MM.1S (cell line): ENCODE data around the gene TNFRSF4.

ENCODE experiments used
- DNase-seq: peaks from one replicate; pipeline ENCODE4 v3.0.0-alpha.2; 2015
- H2AFZ ChIP-seq: fragments of 300-600 bp; sonication (generic); 2 replicates; pipeline ENCODE4 v1.6.0; 2016; ENCODE audit warnings: antibody characterized with exemption, low read length
- H3F3A ChIP-seq: fragments of 300-600 bp; sonication (generic); 2 replicates; pipeline ENCODE4 v1.6.1; 2016; ENCODE audit warnings: mild to moderate bottlenecking, antibody characterized with exemption, low read length, moderate library complexity, mixed read lengths; ENCODE audit not compliant: insufficient read depth
- H3K27ac ChIP-seq: fragments of 300-600 bp; sonication (generic); 2 replicates; pipeline ENCODE4 v1.5.1; 2016; ENCODE audit warnings: mild to moderate bottlenecking, low read length
- H3K27me3 ChIP-seq: fragments of 300-600 bp; sonication (generic); replicated peaks from 2 replicates; pipeline ENCODE4 v1.6.0; 2016; ENCODE audit warnings: low read length; ENCODE audit not compliant: insufficient read depth
- H3K36me3 ChIP-seq: fragments of 300-600 bp; sonication (generic); replicated peaks from 2 replicates; pipeline ENCODE4 v1.6.1; 2016; ENCODE audit warnings: mild to moderate bottlenecking, low read length, mixed read lengths; ENCODE audit not compliant: insufficient read depth
- H3K4me1 ChIP-seq: fragments of 300-600 bp; sonication (generic); 2 replicates; pipeline ENCODE4 v1.6.1; 2016; ENCODE audit warnings: low read length, mixed read lengths
- H3K4me2 ChIP-seq: fragments of 300-600 bp; sonication (generic); 2 replicates; pipeline ENCODE4 v1.6.0; 2016; ENCODE audit warnings: low read depth, low read length
- H3K4me3 ChIP-seq: fragments of 300-600 bp; sonication (generic); 2 replicates; pipeline ENCODE4 v1.5.1; 2016; ENCODE audit warnings: low read length, mixed read lengths
- H3K79me2 ChIP-seq: fragments of 300-600 bp; sonication (generic); 2 replicates; pipeline ENCODE4 v1.6.1; 2016; ENCODE audit warnings: mixed run types, low read length, mixed read lengths
- H3K9ac ChIP-seq: fragments of 300-600 bp; sonication (generic); 2 replicates; pipeline ENCODE4 v1.6.1; 2016; ENCODE audit warnings: low read length, mixed read lengths
- H3K9me2 ChIP-seq: fragments of 300-600 bp; sonication (generic); replicated peaks from 2 replicates; pipeline ENCODE4 v1.6.1; 2016; ENCODE audit warnings: mild to moderate bottlenecking, low read length, mixed read lengths; ENCODE audit not compliant: insufficient read depth
- H3K9me3 ChIP-seq: fragments of 300-600 bp; sonication (generic); replicated peaks from 2 replicates; pipeline ENCODE4 v1.6.1; 2016; ENCODE audit warnings: mild to moderate bottlenecking, low read length, mixed read lengths; ENCODE audit not compliant: insufficient read depth
- H4K20me1 ChIP-seq: fragments of 300-600 bp; sonication (generic); 2 replicates; pipeline ENCODE4 v1.6.1; 2016; ENCODE audit warnings: mild to moderate bottlenecking, low read length, moderate library complexity, mixed read lengths; ENCODE audit not compliant: insufficient read depth
- EZH2 ChIP-seq: fragments of 300-600 bp; sonication (generic); optimal IDR thresholded peaks from 2 replicates; pipeline ENCODE3; 2017; ENCODE audit warnings: low read depth, mild to moderate bottlenecking, antibody characterized with exemption, low read length, mixed read lengths
- EZH2phosphoT487 ChIP-seq: fragments of 300-600 bp; sonication (generic); IDR thresholded peaks from 2 replicates; pipeline ENCODE4 v1.6.1; 2018; ENCODE audit warnings: antibody characterized with exemption, low read length
- TF ChIP-seq, protein P1 (sequence below): fragments of 300-600 bp; sonication (generic); IDR thresholded peaks from 2 replicates; pipeline ENCODE4 v1.5.1; 2016; ENCODE audit warnings: antibody characterized with exemption, low read length, mixed read lengths

TNFRSF4 gene

DNA sequence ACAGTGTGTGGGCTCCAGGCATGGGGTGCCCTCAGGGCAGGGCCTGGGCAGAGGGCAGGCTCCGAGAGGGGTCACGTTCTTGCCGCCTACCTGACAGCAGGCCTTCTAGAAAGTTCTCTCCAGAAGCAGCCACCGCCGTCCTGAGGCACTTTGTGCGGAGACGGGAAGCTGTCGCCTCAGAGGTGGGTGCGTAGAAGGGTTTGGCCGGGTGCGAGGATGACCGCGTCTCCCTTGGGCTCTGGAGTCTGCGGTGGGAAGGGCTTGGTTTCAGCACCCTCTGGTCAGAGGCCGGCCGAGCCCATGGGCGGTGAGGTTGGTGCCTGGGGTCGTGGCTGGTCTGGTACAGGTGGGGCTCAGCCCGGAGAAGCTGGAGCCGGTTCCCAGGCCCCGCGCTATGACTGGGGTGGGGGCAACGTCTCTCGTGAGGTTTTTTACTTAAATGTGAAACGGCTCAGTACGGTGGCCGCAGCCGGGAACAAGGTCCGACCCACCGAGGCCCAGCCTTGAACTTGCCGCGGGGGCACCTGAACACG is 50.3 kb downstream of the TNFRSF4 start:
- TF ChIP-seq EZH2 (no peak), EZH2phosphoT487 (no peak)
- TF ChIP-seq, protein P1, sequence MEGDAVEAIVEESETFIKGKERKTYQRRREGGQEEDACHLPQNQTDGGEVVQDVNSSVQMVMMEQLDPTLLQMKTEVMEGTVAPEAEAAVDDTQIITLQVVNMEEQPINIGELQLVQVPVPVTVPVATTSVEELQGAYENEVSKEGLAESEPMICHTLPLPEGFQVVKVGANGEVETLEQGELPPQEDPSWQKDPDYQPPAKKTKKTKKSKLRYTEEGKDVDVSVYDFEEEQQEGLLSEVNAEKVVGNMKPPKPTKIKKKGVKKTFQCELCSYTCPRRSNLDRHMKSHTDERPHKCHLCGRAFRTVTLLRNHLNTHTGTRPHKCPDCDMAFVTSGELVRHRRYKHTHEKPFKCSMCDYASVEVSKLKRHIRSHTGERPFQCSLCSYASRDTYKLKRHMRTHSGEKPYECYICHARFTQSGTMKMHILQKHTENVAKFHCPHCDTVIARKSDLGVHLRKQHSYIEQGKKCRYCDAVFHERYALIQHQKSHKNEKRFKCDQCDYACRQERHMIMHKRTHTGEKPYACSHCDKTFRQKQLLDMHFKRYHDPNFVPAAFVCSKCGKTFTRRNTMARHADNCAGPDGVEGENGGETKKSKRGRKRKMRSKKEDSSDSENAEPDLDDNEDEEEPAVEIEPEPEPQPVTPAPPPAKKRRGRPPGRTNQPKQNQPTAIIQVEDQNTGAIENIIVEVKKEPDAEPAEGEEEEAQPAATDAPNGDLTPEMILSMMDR = no peak
- no peak overlapping the region for H3K4me3 ChIP-seq
- H3K27ac ChIP-seq = no peak overlapping the region
- no peaks in the 10 kb centered on the region for H3K9me2 ChIP-seq
- peaks cover 98% of the 10 kb centered on the region for H3K27me3 ChIP-seq
- H3F3A ChIP-seq = no peaks in the 10 kb centered on the region
- no peak overlapping the region for H2AFZ ChIP-seq
- H3K4me1 ChIP-seq = no peaks in the 10 kb centered on the region
- H3K36me3 ChIP-seq = no peaks in the 10 kb centered on the region
- no peak for DNase-seq
- H3K9me3 ChIP-seq = no peaks in the 10 kb centered on the region
- H3K9ac ChIP-seq = no peak overlapping the region
- H3K4me2 ChIP-seq = no peak overlapping the region
- H4K20me1 ChIP-seq = no peaks in the 10 kb centered on the region
- no peaks in the 10 kb centered on the region for H3K79me2 ChIP-seq

DNA sequence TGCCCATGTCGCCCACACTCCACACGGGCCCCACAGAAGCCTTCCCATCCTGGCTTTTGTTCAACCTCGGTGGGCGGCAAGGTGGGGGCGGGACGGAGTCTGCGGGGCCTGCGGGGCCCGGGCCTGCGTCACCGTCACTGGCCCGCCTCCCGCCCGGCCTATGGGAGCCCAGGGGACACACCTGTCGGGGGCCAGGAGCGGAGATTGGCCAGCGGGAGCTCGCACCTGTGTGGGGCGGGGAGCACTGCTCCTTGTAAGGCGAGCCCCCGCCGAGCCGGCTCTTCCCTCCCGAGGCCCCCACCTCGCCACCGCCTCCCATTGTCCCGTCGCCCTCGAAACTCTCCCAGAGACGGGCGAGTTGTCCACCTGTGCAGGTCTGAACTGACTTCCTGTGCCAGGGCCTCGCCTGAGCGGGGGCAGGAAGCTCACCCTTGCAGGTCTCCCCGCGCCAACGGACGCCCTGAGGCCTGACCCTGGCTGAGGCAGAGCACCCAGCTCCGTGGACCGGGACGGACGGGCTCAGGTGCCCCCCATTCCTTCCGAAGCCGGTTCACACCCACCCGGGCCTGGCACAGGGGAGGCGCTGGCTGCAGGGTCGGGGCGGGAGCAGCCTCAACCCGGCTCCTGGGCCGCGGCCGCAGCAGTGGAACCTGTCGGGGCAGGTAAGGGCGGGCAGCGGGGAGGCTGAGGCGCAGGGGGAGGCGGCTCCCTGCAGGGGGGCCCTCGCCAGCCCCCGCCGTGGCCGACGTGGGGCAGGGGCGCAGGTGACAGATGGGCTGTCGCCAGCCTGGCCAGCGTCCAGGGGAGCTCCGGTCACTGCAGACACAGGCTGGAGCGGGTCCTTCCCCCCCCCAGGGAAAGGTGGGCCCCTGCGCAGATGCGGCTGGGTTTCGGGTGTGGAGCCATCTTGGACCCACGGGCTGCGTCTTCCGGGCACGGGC is 51.1 kb downstream of the TNFRSF4 start:
- Histone ChIP-seq H3K79me2 (no peaks in the 10 kb centered on the region), H2AFZ (no peak overlapping the region), H3K27ac (no peak overlapping the region), H4K20me1 (no peaks in the 10 kb centered on the region), H3K9ac (no peak overlapping the region), H3K36me3 (no peaks in the 10 kb centered on the region), H3K4me3 (no peak overlapping the region), H3K4me2 (no peak overlapping the region), H3K9me3 (no peaks in the 10 kb centered on the region), H3F3A (no peaks in the 10 kb centered on the region), H3K4me1 (no peaks in the 10 kb centered on the region), H3K9me2 (no peaks in the 10 kb centered on the region), H3K27me3 (peaks cover 97% of the 10 kb centered on the region)
- DNase-seq = no peak
- TF ChIP-seq, protein P1 = no peak
- TF ChIP-seq EZH2phosphoT487 = no peak
- TF ChIP-seq EZH2 = no peak

DNA sequence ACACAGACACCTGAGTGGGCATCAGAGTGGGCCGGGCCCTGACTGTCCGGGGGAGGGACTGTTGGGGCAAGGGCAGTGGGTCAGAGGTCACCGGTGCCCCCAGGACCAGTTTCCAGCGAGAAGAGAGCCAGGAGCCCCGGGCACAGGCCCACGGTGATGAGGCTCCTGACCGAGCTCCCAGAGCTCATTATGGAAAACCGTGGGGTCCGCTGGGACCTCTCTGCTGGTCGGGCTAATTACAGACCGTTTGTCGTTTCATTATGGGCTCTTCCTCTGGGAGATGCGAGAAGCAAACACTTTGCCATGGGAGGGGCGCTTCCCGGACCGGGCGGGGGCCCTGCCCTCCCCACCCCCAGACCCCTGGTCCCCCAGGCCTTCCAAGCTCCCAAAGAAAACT is 52.3 kb downstream of the TNFRSF4 start:
- no peaks in the 10 kb centered on the region for H3K79me2 ChIP-seq
- peaks cover 91% of the 10 kb centered on the region for H3K27me3 ChIP-seq
- H3F3A ChIP-seq = no peaks in the 10 kb centered on the region
- H4K20me1 ChIP-seq = no peaks in the 10 kb centered on the region
- no peaks in the 10 kb centered on the region for H3K36me3 ChIP-seq
- H2AFZ ChIP-seq = no peak overlapping the region
- no peak for DNase-seq
- no peak overlapping the region for H3K9ac ChIP-seq
- no peaks in the 10 kb centered on the region for H3K4me1 ChIP-seq
- no peak overlapping the region for H3K4me2 ChIP-seq
- H3K4me3 ChIP-seq = no peak overlapping the region
- H3K9me3 ChIP-seq = no peaks in the 10 kb centered on the region
- TF ChIP-seq EZH2 (no peak), EZH2phosphoT487 (no peak)
- TF ChIP-seq, protein P1 = no peak
- no peak overlapping the region for H3K27ac ChIP-seq
- no peaks in the 10 kb centered on the region for H3K9me2 ChIP-seq
